Stimulated activated CD8-positive, alpha-beta memory T cell treated with anti-CD3 and anti-CD28 coated beads, Interleukin-4, amount 100 ng/mL, for 24 hours (primary cell): Measurements from ENCODE around the gene SDR9C7.
"Not testable (repeated sequence)": the region's sequence is repeated elsewhere in the genome, so short reads cannot be mapped to it uniquely, and the experiment has no call there.

Experiments
- DNase-seq: peaks from one replicate; pipeline ENCODE4 v3.0.0-alpha.2; 2020; ENCODE audit warnings: low read depth

The SDR9C7 gene

DNA sequence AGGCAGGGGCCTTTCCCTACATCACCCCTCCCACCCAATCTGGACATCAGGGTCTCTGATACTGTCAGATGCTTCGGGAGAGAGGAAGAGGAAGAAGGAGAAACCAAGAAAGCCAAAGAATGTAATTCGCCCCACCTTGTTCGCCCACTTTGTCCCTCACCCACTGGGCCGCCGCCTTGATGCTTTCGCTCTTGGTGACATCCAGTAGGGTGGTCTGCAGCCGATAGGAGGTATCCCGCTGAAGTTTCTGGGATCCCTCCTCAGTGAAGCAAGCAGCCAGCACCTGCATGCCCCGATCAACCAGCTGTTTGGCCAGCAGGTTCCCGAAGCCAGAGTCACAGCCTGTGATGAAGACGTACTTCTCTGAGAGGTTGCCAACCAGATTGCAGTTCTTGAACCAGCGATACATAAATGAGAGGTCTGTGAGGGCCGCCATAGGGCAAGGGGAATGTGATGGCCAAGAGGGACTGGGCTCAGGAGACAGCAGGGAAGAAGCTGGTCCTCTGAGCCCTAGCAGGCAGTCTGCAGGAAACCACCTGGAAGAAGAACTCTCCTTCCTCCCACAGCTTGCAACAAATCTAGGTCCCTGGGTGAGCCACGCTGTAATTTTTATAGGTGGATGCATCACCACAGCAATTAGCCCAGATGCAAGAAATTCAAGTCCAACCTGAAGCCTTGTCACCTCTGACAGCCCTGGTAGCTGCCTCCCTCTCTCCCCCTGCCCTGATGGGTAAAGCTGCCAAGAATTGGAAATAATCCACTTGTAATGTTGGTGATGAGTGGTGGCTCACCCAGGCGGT, at the start of gene SDR9C7:
TSS of gene SDR9C7 (minus strand) at position 583 of the 800 bp plus-strand sequence. CDS start at position 436, 147 bp downstream.
- DNase-seq: no peak

DNA sequence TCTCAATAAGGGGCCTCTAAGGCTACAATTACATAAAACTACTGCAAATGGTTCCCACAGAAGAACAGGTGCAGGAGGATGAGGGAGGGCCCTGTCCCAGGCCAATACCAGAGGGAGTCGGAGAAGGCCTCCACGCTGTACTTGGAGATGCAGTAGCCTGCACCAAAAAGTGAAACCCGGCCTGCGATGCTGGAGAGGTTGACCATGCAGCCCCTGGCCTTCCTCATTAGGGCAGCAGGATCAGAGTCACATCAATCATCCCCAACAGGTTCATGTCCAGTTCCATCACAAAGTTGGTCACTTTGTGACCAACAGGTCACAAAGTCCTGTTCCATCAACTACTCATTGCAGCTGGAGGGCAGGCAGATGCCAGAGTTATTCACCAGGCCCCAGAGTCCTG, 49.2 kb upstream of the SDR9C7 start:
- DNase-seq: no peak

DNA sequence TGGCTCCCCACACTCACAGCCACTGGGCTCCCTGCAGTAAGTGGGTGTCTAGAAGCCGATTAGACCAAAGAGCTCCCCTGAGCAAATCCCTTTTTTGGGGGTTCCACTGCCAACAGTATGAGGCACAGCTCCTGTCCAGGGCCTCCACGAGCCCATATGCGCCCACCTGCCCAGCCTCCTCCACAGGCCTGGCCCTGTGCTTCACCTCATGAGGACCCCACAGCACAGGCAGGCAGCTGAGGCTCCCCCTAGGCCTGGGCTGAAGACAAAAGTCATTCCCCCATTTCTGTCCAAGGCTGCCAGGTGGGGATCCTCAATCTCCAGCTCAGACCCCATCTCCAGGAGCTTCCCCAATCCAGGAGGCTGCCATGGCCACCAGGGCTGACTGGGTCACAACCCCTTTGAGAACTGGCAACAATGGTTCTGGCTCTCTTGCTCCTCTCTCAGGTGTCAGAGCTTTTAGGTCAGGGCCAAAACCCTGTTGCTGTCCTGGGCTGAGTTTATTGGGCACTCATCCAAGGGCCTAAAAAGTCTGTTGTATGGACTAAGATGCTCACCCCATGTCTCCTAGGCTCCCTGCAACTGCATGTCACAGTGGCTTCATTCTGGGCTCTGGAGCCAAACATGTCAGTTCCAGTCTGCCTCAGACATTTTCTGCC, 48.5 kb upstream of the SDR9C7 start:
- DNase-seq: not testable (repeated sequence)

DNA sequence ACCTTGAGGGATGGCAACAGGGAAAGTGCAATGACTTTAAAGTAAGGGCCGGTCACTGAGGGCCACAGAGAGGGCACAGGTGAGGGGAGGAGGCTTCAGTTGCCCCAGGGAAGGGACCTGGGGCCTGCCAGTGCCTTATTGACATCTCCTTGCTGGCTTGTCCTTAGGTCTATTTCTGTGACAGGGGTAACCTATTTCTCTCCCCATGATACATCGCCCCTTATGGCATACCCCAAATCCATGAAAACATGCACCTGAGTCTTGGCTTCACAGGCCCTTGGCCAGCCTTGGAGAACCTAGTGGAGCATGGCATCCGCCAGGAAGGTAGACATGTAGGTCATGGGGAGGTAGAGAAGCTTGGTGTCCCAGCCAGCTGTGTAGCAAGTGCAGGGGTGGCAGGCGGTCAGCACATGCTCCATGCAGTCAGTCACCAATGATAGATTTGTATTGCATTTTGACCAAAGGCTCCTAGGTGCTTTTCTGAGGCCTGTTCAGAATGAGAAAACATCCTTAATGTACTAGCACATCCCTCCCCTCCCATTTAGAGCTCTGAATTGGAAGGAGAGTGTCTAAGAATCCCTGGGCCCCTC, 46.8 kb upstream of the SDR9C7 start:
- no peak for DNase-seq

DNA sequence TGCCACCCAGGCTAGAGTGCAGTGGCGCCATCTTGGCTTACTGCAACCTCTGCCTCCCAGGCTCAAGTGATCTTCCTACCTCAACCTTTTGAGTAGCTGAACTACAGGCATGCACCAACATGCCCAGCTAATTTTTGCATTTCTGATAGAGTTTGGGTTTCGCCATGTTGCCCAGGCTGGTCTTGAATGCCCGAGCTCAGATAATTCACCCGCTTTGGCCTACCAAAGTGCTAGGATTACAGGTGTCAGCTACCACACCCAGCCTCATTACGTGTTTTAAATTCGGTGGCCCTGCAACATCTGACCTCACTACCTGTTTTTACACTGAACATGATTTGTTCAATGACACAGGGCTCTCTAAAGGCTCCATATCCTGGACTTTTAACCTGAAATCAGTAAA, 46.1 kb upstream of the SDR9C7 start:
- DNase-seq: no peak

DNA sequence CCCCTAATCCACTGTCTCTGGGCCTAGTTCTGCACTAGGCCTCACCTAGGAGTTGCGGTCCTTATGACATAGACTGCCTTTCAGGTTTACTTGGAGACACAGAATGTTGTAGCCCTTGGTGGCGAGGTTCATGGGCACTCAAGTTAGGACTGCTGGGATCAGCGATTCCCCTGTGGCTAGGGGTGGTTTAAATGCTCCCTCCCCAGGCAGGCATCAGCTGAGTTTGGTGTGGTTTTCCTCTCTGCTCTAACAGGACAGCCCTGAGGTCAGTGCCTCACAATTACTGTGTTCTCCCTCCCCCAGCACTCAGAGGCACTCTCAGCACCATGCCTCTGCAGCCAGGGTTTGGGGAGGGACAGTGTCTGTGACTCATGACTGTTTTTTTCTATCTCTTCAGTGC, 45.4 kb upstream of the SDR9C7 start:
- DNase-seq: no peak

DNA sequence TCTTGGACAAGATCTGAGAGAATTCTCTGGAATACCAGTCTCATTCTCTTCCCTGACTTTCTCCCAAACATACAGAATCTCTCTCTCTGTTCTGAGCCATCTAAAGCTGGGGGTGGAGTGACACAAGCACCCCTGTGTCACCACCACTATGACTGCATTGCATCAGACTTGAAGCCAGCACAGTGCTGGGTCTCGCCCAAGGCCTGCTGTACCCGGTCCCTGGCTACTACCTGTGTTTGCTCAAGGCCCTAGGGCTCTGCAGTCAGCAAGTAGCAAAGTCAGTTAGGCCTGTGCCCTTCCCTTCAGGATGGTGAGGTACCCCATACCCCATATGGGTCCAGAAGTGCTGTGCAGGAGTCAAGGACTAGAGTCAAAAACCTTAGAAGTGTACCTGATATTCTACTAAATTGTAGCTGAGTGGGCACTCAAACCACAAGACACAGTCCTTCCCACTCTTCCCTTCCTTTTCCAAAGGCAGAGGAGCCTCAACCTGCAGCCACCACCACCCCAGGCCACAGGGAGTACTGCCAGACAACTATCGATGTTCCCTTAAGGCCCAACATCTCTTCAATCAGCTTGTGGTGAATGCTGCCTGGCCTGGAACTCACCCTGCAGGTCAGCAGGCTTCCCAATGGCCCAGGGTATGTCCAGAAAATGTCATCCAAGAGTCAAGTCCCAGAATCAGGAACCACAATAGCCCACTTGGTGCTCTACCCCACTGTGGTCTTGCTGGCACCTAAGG, 44.4 kb upstream of the SDR9C7 start:
- DNase-seq: no peak

DNA sequence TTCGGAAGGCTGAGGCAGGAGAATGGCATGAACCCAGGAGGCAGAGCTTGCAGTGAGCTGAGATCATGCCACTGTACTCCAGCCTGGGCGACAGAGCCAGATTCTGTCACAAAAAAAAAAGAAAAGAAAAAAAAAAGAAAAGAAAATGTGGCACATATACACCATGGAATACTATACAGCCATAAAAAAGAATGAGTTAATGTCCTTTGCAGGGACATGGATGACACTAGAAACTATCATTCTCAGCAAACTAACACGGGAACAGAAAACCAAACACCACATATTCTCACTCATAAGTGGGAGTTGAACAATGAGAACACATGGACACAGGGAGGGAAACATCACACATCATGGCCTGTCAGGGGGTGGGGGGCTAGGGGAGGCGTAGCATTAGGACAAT, 43.2 kb upstream of the SDR9C7 start:
- not testable (repeated sequence) for DNase-seq

DNA sequence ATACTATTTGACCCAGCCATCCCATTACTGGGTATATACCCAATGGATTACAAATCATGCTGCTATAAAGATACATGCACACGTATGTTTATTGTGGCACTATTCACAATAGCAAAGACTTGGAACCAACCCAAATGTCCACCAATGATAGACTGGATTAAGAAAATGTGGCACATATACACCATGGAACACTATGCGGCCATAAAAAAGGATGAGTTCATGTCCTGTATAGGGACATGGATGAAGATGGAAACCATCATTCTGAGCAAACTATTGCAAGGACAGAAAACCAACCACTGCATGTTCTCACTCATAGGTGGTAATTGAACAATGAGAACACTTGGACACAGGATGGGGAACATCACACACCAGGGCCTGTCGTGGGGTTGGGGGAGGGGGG, 40.0 kb upstream of the SDR9C7 start:
- DNase-seq: not testable (repeated sequence)

DNA sequence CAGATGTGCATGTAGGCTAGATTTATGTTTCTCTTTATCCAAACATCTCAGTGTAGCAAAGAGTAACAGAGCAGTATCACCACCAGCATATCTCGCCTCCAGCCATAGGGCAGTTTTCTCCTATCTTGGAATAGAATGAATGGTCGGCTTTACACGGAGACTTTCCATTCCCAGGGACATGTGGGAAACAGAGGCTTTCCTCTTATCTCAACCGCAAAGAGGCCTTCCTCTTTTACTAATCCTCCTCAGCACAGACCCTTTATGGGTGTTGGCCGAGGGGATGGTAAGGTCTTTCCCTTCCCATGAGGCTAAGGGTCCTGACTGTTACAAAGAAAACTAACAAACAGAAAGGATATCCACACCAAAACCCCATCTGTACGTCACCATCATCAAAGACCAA, 34.7 kb upstream of the SDR9C7 start:
- not testable (repeated sequence) for DNase-seq

DNA sequence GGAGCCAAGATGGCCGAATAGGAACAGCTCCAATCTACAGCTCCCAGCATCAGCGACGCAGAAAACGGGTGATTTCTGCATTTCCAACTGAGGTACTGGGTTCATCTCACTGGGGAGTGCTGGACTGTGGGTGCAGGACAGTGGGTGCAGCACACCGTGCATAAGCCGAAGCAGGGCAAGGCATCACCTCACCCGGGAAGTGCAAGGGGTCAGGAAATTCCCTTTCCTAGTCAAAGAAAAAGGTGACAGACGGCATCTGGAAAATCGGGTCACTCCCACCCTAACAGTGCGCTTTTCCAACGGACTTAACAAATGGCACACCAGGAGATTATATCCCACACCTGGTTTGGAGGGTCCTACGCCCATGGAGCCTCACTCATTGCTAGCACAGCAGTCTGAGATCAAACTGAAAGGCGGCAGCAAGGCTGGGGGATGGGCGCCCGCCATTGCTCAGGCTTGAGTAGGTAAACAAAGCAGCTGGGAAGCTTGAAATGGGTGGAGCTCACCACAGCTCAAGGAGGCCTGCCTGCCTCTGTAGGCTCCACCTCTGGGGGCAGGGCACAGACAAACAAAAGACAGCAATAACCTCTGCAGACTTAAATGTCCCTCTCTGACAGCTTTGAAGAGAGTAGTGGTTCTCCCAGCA, 31.9 kb upstream of the SDR9C7 start:
- not testable (repeated sequence) for DNase-seq

DNA sequence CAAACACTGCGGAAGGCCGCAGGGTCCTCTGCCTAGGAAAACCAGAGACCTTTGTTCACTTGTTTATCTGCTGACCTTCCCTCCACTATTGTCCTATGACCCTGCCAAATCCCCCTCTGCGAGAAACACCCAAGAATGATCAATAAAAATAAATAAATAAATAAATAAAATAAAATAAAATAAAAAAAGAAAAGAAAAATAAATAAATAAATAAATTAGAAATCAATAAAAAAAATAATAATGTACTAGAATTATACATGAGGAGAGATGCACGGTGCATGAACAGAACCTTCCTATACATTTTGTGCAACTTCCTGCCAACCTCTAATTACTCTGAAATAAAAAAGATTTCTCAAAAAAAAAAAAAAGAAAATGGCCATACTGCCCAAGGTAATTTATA, 30.9 kb upstream of the SDR9C7 start:
- not testable (repeated sequence) for DNase-seq

DNA sequence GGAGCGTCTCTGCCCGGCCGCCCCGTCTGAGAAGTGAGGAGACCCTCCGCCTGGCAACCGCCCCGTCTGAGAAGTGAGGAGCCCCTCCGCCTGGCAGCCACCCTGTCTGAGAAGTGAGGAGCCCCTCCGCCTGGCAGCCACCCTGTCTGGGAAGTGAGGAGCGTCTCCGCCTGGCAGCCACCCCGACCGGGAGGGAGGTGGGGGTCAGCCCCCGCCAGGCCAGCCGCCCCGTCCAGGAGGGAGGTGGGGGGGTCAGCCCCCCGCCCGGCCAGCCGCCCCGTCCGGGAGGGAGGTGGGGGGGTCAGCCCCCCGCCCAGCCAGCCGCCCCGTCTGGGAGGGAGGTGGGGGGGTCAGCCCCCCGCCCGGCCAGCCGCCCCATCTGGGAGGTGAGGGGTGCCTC, 29.3 kb upstream of the SDR9C7 start:
- DNase-seq: not testable (repeated sequence)

DNA sequence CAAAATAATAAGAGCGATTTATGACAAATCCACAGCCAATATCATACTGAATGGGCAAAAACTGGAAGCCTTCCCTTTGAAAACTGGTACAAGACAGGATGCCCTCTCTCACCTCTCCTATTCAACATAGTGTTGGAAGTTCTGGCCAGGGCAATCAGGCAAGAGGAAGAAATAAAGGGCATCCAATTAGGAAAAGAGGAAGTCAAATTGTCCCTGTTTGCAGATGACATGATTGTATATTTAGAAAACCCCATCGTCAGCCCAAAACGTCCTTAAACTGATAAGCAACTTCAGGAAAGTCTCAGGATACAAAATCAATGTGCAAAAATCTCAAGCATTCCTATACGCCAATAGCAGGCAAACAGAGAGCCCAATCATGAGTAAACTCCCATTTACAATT, 28.0 kb upstream of the SDR9C7 start:
- DNase-seq: not testable (repeated sequence)

DNA sequence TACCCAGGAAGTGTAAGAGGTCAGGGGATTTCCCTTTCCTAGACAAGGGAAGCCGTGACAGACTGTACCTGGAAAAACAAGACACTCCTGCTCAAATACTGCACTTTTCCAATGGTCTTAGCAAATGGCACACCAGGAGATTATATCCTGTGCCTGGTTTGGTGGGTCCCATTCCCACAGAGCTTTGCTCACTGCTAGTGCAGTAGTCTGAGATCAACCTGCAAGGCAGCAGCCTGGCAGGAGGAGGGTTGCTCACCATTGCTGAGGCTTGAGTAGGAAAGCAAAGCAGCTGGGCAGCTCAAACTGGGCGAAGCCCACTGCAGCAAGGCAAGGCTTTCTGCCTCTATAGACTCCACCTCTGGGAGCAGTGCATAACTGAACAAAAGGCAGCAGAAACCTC, 24.2 kb upstream of the SDR9C7 start:
- no peak for DNase-seq

DNA sequence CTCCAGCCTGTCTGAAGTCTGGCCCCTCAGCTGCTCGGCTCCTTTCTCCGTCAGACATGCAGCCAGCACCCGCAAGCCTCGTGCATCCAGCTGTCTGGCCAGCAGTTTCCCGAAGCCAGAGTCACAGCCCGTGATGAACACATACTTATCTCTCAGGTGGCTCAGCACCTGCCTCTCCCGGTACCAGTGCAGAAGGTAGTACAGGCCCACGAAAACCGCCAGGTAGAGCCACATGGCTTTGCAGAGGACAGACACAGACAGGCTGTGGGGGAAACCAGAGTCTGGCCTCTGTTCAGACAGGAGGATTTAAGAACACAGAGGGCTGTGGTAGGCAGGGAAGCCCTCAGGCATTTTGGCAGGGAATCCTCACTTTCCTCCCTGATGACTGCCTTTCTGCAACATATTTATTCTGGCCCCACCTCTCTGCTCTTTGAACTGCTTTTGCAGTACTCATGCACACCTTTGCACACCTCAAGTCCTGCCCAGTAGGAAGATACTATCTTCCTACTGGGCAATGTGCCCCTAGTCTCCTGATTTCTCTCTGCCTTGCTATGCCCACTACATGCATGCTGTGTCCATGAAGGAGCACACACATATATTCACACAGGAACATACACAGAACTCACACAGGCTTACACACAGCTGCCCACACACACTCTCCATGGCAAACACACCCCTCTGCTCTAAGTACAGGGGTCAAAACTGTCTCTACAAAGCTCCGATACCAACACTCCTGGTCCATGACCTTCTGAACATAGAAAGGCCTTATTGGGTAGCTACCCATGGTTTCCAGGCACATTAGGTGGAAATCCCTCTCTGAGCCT, 23.2 kb upstream of the SDR9C7 start, which contains the start of gene RDH16:
TSS of gene RDH16 (minus strand) at position 380 of the 824 bp plus-strand sequence. CDS start at position 234, 146 bp downstream.
- DNase-seq: no peak

DNA sequence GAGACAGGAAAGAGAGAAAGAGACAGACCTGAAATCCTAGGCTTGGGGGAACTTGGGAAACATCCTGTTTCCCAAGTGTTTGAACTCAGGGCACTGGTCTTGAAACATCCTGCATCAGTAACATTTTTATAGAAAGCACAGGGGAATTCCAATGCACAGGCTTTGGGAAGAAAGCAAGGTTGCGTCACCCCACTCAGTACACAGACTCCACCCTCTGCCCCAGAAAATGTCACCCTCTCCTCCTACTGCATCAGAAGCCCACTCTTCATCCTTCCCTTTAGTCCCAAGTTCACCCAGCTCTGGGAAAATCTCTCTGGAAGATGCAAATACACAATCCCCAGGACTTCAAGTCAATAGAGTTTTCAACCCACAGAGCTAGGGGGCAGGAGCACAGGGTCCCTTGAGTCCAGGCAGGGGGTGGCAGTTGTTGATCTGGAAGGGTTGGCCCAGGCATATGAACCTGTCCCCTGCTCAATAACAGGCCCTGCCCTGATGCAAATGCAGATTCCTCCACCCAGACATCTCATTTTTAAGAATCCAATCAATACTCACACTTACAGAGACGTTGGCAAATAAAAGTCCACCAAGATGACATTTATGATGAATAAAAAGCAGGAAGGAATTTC, 21.5 kb upstream of the SDR9C7 start:
- no peak for DNase-seq

DNA sequence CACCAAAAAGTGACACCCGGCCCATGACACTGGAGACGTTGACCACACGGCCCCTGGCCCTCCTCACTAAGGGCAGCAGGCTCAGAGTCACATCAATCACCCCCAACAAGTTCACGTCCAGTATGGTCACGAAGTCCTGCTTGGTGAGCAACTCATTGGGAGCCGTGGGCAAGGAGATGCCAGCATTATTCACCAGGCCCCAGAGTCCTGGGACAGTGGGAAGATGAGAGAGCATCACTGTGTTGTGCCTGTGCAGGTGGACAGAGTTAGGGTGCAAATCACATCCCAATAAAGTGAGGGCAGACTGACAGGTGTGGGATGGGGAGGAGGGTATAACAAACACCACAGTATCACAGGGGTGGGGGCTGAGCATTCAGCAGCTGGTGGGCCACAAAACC, 20.7 kb upstream of the SDR9C7 start:
- no peak for DNase-seq

DNA sequence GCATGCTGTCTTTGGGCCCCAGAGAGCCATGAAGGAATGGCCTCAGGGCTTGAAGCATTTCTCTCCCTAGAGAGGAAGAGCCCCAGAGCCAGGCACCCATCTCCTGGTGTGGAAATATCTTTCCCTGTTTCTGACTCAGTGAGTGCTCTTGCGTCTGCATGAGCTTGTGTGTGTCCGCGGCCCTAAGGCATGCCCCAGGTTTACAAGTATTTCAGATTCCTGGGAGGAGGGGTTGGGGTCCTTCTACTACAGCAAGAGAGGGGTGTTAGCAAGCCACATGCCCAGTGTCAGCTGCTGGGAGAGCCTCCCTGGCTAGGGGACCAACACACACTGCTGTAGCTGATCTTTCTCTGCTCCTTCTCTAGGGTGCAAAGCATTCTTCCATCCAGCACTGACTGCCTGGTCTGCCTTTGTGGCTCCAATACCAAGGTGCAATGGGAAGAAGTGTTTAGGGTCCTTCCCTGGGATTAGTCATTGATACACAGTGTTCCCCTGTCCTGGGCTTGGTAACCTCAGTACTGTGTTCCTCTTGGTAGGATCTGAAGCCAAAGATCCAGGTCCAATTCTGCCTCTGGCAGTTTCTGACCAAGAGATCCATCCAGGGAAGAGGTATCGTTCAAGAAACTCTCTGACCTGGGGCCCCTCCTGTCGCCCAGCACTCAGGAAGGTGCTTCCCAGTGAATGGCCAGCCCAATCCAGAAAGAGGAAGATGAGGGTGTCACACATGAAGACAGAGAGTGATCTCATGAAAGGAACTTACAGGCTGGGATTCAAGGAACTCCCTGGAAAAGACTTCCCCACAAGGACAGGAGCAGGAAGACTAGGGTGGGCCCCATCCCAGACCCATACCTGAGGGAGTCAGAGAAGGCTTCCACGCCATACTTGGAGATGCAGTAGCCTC, 20.1 kb upstream of the SDR9C7 start:
- DNase-seq: no peak
